ENCODE measurements around the gene BRCA1. TPM values are rescaled to one million over a fixed set of nuclear protein-coding genes. Genes with fewer than 3 reads are reported as not detected.

BRCA1 gene
- total RNA-seq, 2 experiments from 2014 or later: 1.2 to 1.3 TPM

DNA sequence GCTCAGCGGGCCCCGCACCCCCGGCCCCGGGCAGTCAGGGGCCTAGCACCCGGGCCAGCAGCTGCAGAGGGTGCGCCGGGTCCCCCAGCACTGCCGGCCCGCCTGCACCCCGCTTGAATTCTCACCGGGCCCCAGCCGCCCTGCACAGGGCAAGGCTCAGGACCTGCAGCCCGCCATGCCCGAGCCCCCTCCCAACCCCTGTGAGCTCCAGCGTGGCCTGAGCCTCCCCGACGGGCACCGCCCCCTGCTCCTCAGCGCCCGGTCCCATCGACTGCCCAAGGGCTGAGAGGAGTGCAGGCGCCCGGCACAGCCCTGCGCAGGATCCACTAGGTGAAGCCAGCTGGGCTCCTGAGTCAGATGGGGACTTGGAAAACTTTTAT, 1.7 kb upstream of the BRCA1 start:
- Mint-ChIP-seq H3K27ac (no peak overlapping the region), H3K27me3 (no peaks in the 10 kb centered on the region), H3K4me1 (ENCODE audit: low read depth) (peaks cover 29% of the 10 kb centered on the region), H3K9me3 (no peaks in the 10 kb centered on the region), H3K4me3 (peak overlapping the region; percentile 82), H3K36me3 (ENCODE audit: low read depth) (peaks cover 22% of the 10 kb centered on the region)
- ChIA-PET POLR2A (interaction anchor here (0.6 to 1.5 kb wide), 6 partner anchors 43 to 357 kb away, joined by 3 to 7 read pairs (median 4); partner anchors contain the start of genes DHX8, NBR1 and RPL27), CTCF (no interaction called here)
- Histone ChIP-seq H3K9me3 (ENCODE audit: control insufficient read depth in 1 of 2, insufficient read depth in 1 of 2, low read length in 2 of 2) (no peaks in the 10 kb centered on the region), H3K27me3 (ENCODE audit: control insufficient read depth in 1 of 2, insufficient read depth in 2 of 2, low read length in 2 of 2) (no peaks in the 10 kb centered on the region), H3K4me3 (ENCODE audit: low read length) (no peak overlapping the region), H3K36me3 (ENCODE audit: insufficient read depth, low read length) (peaks cover 3% of the 10 kb centered on the region), H3K4me1 (ENCODE audit: insufficient read depth, low read length) (peaks cover 18% of the 10 kb centered on the region), H3K27ac (ENCODE audit: low read depth in 1 of 2, low read length in 2 of 2) (no peak overlapping the region)
- intact Hi-C loops (cut with DNase I, micrococcal nuclease): loop anchor here (5.0 to 10.0 kb wide), 7 partner anchors 85 to 295 kb away; partner anchors contain the start of genes RND2 (in 2 of the 2), PSME3 (in 1 of the 2), TMEM106A (in 1 of the 2) and VAT1 (in 1 of the 2)
- ATAC-seq (ENCODE audit: poor library complexity): no peak
- TF ChIP-seq, protein P1, sequence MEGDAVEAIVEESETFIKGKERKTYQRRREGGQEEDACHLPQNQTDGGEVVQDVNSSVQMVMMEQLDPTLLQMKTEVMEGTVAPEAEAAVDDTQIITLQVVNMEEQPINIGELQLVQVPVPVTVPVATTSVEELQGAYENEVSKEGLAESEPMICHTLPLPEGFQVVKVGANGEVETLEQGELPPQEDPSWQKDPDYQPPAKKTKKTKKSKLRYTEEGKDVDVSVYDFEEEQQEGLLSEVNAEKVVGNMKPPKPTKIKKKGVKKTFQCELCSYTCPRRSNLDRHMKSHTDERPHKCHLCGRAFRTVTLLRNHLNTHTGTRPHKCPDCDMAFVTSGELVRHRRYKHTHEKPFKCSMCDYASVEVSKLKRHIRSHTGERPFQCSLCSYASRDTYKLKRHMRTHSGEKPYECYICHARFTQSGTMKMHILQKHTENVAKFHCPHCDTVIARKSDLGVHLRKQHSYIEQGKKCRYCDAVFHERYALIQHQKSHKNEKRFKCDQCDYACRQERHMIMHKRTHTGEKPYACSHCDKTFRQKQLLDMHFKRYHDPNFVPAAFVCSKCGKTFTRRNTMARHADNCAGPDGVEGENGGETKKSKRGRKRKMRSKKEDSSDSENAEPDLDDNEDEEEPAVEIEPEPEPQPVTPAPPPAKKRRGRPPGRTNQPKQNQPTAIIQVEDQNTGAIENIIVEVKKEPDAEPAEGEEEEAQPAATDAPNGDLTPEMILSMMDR (IDR thresholded peaks at IDR 0.05): no peak
- peak in 2 of 14 experiments; percentile 5 to 30 for DNase-seq

DNA sequence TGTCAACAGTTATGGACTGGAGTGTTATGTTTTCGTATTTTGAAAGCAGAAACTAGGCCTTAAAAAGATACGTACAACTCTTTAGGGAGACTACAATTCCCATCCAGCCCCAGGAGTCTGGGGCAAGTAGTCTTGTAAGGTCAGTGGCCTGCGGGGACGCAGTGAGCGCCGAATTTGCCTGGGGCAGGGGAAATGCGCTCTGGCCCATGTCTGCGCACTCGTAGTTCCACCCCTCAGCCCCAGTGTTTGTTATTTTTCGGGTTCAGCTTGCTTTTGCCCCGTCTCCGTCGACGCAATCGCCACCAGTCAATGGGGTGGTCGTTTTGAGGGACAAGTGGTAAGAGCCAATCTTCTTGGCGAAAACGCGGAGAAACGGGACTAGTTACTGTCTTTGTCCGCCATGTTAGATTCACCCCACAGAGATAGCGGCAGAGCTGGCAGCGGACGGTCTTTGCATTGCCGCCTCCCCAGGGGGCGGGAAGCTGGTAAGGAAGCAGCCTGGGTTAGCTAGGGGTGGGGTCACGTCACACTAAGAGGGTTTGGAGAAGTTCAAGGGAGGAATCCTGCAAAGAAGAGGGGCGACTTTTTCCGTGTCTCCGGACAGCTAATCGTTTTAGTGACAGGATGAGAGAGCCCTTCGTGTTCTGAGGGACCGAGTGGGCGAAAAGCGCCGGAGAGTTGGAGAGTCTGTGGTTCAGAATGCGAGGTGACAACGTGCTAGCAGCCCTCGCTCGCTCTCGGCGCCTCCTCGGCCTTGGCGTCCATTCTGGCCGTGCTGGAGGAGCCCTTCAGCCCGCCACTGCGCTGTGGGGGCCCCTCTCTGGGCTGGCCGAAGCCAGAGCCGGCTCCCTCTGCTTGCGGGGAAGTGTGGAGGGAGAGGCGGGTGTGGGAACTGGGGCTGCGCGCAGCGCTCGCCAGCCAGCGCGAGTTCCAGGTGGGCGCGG, 1.1 kb upstream of the BRCA1 start:
- Histone ChIP-seq H3K4me1 (ENCODE audit: insufficient read depth, low read length) (peaks cover 18% of the 10 kb centered on the region), H3K27ac (ENCODE audit: low read depth in 1 of 2, low read length in 2 of 2) (peak overlapping the region; percentile 55 to 83), H3K9me3 (ENCODE audit: control insufficient read depth in 1 of 2, insufficient read depth in 1 of 2, low read length in 2 of 2) (no peaks in the 10 kb centered on the region), H3K27me3 (ENCODE audit: control insufficient read depth in 1 of 2, insufficient read depth in 2 of 2, low read length in 2 of 2) (no peaks in the 10 kb centered on the region), H3K36me3 (ENCODE audit: insufficient read depth, low read length) (peaks cover 3% of the 10 kb centered on the region), H3K4me3 (ENCODE audit: low read length) (peak overlapping the region; percentile 77)
- H3K4me1 Mint-ChIP-seq (ENCODE audit: low read depth): peaks cover 29% of the 10 kb centered on the region
- H3K27ac Mint-ChIP-seq: peak overlapping the region; percentile 71
- peaks cover 22% of the 10 kb centered on the region for H3K36me3 Mint-ChIP-seq (ENCODE audit: low read depth)
- H3K4me3 Mint-ChIP-seq: peak overlapping the region; percentile 86
- ChIA-PET CTCF (interaction anchor here (1.7 kb wide), 1 partner anchor 358 kb away, joined by 6 read pairs; the partner anchor contains the start of gene DHX8), POLR2A (interaction anchor here (1.0 to 1.7 kb wide), 3 partner anchors 45 to 242 kb away, joined by 4 to 7 read pairs (median 5); partner anchors contain the start of gene NBR1)
- TF ChIP-seq, protein P1 (IDR thresholded peaks at IDR 0.05): no peak
- H3K27me3 Mint-ChIP-seq: no peaks in the 10 kb centered on the region
- intact Hi-C loops (cut with DNase I, micrococcal nuclease): loop anchor here (1.0 to 10.0 kb wide), 11 partner anchors 44 to 357 kb away; partner anchors contain the start of genes RND2 (in 2 of the 2), RPL27 (in 2 of the 2), DHX8 (in 1 of the 2) and PSME3 (in 1 of the 2)
- no peak for ATAC-seq (ENCODE audit: poor library complexity)
- H3K9me3 Mint-ChIP-seq: no peaks in the 10 kb centered on the region
- DNase-seq: peak in 3 of 14 experiments; percentile 7 to 40 (median 10)

DNA sequence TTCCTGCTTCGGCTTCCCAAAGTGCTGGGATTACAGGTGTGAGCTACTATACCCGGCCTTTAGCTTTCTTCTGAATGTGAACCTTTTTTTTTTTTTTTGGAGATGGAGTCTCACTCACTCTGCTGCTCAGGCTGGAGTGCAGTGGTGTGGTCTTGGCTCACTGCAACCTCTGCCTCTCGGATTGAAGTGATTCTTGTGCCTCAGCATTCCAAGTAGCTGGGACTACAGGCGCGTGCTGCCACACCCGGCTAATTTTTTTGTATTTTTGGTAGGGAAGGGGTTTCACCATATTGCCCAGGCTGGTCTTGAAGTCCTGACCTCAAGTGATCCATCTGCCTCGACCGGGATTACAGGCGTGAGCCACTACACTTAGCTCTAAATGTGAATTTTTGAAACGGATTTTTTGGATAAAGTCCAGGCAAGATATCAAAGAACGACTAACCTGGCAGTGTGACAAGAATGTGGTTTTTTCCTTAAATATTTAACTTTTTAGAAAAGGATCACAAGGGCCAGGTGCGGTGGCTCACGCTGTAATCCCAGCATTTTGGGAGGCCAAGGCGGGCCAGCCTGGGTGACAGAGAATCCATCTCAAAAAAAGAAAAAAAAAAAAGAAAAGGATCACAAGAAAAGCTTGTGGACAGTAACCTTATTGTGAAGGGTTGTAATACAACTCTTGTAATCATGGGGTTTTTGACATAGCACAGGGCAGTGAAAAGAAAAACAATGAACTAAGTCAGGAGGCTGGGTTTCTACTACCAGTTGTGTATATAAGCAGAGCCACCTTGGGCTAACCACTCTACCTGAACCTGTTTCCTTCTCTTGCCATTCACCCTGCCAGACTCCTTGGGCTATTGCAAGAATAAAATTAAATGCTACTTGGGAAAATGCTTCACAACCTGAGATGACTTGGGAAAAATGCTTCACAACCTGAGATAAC, 6.2 kb downstream of the BRCA1 start:
- no peak overlapping the region for H3K27ac Mint-ChIP-seq
- ChIA-PET POLR2A (no interaction called here), CTCF (no interaction called here)
- TF ChIP-seq, protein P1 (IDR thresholded peaks at IDR 0.05): no peak
- Histone ChIP-seq H3K9me3 (ENCODE audit: control insufficient read depth in 1 of 2, insufficient read depth in 1 of 2, low read length in 2 of 2) (no peaks in the 10 kb centered on the region), H3K36me3 (ENCODE audit: insufficient read depth, low read length) (no peaks in the 10 kb centered on the region), H3K4me3 (ENCODE audit: low read length) (no peak overlapping the region), H3K27me3 (ENCODE audit: control insufficient read depth in 1 of 2, insufficient read depth in 2 of 2, low read length in 2 of 2) (no peaks in the 10 kb centered on the region), H3K27ac (ENCODE audit: low read depth in 1 of 2, low read length in 2 of 2) (no peak overlapping the region), H3K4me1 (ENCODE audit: insufficient read depth, low read length) (no peaks in the 10 kb centered on the region)
- no peaks in the 10 kb centered on the region for H3K36me3 Mint-ChIP-seq (ENCODE audit: low read depth)
- no peaks in the 10 kb centered on the region for H3K9me3 Mint-ChIP-seq
- DNase-seq: no peak
- ATAC-seq (ENCODE audit: poor library complexity): no peak
- H3K4me1 Mint-ChIP-seq (ENCODE audit: low read depth): no peaks in the 10 kb centered on the region
- H3K4me3 Mint-ChIP-seq: no peak overlapping the region
- intact Hi-C loops (cut with DNase I, micrococcal nuclease): no loop called here
- H3K27me3 Mint-ChIP-seq: no peaks in the 10 kb centered on the region

Measured in CD4-positive, alpha-beta T cell (primary cell).